Measurements from ENCODE around the gene MED8. TPM values are rescaled to one million over a fixed set of nuclear protein-coding genes. Genes with fewer than 3 reads are reported as not detected.
"Not testable (repeated sequence)": the region's sequence is repeated elsewhere in the genome, so short reads cannot be mapped to it uniquely, and the experiment has no call there.

MED8 gene
- total RNA-seq, 1 experiment from 2014 or later: 61.9 TPM

GRCh38 chr1:43422995-43423671, 33.5 kb upstream of the MED8 start:
- DNase-seq (ENCODE audit: low read depth): no peak

GRCh38 chr1:43421976-43422750, 32.6 kb upstream of the MED8 start:
- DNase-seq (ENCODE audit: low read depth): no peak

GRCh38 chr1:43421396-43421795, 31.8 kb upstream of the MED8 start:
- no peak for DNase-seq (ENCODE audit: low read depth)

- no peak for DNase-seq (ENCODE audit: low read depth)
Observed at GRCh38 chr1:43420874-43421273, 31.3 kb upstream of the MED8 start.

- DNase-seq (ENCODE audit: low read depth): no peak
Observed at GRCh38 chr1:43419627-43420425, 30.2 kb upstream of the MED8 start.

- no peak for DNase-seq (ENCODE audit: low read depth)
Observed at GRCh38 chr1:43418858-43419257, 29.3 kb upstream of the MED8 start.

- no peak for DNase-seq (ENCODE audit: low read depth)
Observed at GRCh38 chr1:43415901-43416300, 26.3 kb upstream of the MED8 start.

GRCh38 chr1:43414634-43415223, 25.1 kb upstream of the MED8 start:
- DNase-seq (ENCODE audit: low read depth): peak; percentile 85

- DNase-seq (ENCODE audit: low read depth): not testable (repeated sequence)
Observed at GRCh38 chr1:43413426-43413825, 23.8 kb upstream of the MED8 start.

- DNase-seq (ENCODE audit: low read depth): no peak
Observed at GRCh38 chr1:43410571-43410970, 21.0 kb upstream of the MED8 start.

GRCh38 chr1:43405876-43406234, 16.3 kb upstream of the MED8 start:
- no peak for DNase-seq (ENCODE audit: low read depth)

GRCh38 chr1:43405219-43405875, 15.7 kb upstream of the MED8 start:
- DNase-seq (ENCODE audit: low read depth): no peak

GRCh38 chr1:43404353-43404752, 14.8 kb upstream of the MED8 start:
- DNase-seq (ENCODE audit: low read depth): no peak

- no peak for DNase-seq (ENCODE audit: low read depth)
Observed at GRCh38 chr1:43402089-43402865, 12.7 kb upstream of the MED8 start.

- not testable (repeated sequence) for DNase-seq (ENCODE audit: low read depth)
Observed at GRCh38 chr1:43400441-43400840, 10.8 kb upstream of the MED8 start.

- no peak for DNase-seq (ENCODE audit: low read depth)
Observed at GRCh38 chr1:43398227-43398626, 8.6 kb upstream of the MED8 start.

- DNase-seq (ENCODE audit: low read depth): no peak
Observed at GRCh38 chr1:43396059-43396458, 6.5 kb upstream of the MED8 start.

- no peak for DNase-seq (ENCODE audit: low read depth)
Observed at GRCh38 chr1:43395523-43395922, 5.9 kb upstream of the MED8 start.

- no peak for DNase-seq (ENCODE audit: low read depth)
Observed at GRCh38 chr1:43392702-43393101, 3.1 kb upstream of the MED8 start.

GRCh38 chr1:43388613-43389012, 987 bp downstream of the MED8 start:
- no peak for DNase-seq (ENCODE audit: low read depth)

Measured in HT1080 (cell line).